NCI-H524 (cell line): ENCODE results near the gene RABGEF1.

ENCODE experiments used
- DNase-seq, 2 experiments: peaks; one replicate each; lab custom pipeline; 2025; lab: John Stamatoyannopoulos, UW

RABGEF1 gene

GRCh38 chr7:66847879-66848790, 107.6 kb downstream of the RABGEF1 start:
- no peak for DNase-seq

- DNase-seq = no peak
Measured at GRCh38 chr7:66859339-66859738, 118.8 kb downstream of the RABGEF1 start.

GRCh38 chr7:66859794-66860645, 119.5 kb downstream of the RABGEF1 start:
- no peak for DNase-seq

GRCh38 chr7:66860767-66861166, 120.2 kb downstream of the RABGEF1 start:
- no peak for DNase-seq
